Measurements from ENCODE around the gene RAP1GAP. TPM values are rescaled to one million over a fixed set of nuclear protein-coding genes. Genes with fewer than 3 reads are reported as not detected.

Gene RAP1GAP
- total and polyA plus RNA-seq, 2 of the 13 experiments (the other 11 are each of a cell fraction or from before 2014, with no cell fraction given): 11.9 to 37.5 TPM

DNA sequence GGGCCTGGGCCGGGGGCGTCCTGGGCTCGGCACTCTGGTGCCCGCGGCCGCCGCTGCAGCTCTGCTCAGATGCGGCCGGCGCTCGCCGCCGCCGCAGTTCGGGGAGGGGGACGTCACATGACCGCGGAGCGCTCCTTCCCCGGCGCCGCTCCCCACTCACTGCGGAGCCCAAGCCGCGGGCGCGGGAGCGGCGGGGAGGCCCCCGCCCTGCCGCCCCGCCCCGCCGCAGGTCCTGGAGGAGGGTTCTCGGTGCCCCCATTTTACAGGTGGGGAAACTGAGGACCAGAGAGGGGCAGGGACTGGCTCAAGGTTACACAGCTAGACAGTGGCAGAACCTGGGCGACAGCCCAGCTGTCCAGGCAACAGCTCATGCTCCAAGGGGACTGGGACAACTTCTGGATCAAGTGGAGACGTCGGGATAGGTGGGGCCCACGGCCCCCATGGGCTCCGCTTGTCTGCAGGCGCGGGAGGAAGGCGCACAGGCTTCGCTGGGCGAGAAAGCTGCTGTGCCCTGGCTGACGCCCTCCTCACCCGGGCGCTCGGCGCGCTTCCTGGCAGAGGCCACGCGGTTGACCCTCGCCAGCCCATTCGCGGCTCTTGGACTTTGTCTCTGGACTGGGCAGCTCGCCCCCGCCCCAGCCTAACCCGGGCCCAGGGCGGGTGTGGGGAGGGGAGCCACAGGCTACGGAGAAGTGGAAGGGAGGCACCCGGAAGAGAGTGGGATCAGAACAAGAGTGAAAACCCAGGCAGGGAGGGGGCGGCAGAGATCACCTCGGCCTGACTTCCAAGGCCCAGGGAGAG is at the start of gene RAP1GAP (continued):
- TF ChIP-seq ZNF790 (CRISPR knock-in tag; IDR thresholded peaks at IDR 0.05; ENCODE audit: borderline replicate concordance): peak; percentile 8; the same call in 1 of the 2 replicates
- no peak for TF ChIP-seq ZNF841 (CRISPR knock-in tag; IDR thresholded peaks at IDR 0.05; ENCODE audit: borderline replicate concordance)
- TF ChIP-seq, protein P1, sequence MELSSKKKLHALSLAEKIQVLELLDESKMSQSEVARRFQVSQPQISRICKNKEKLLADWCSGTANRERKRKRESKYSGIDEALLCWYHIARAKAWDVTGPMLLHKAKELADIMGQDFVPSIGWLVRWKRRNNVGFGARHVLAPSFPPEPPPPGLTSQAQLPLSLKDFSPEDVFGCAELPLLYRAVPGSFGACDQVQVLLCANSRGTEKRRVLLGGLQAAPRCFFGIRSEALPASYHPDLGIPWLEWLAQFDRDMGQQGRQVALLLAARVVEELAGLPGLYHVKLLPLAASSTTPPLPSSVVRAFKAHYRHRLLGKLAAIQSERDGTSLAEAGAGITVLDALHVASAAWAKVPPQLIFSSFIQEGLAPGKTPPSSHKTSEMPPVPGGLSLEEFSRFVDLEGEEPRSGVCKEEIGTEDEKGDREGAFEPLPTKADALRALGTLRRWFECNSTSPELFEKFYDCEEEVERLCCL (CRISPR knock-in tag; IDR thresholded peaks at IDR 0.05; ENCODE audit: borderline replicate concordance): peak; percentile 56; the same call in 1 of the 2 replicates
- no peak for TF ChIP-seq ZKSCAN1 (IDR thresholded peaks at IDR 0.05; ENCODE audit: low read length)
- TF ChIP-seq ZC3H13 (CRISPR knock-in tag; IDR thresholded peaks at IDR 0.05): 0 out of 2 replicates have a peak, but pooled peaks have one; percentile 12
- no peak for TF ChIP-seq ZIK1 (CRISPR knock-in tag; IDR thresholded peaks at IDR 0.05; ENCODE audit: borderline replicate concordance, low read depth)
- TF ChIP-seq ZNF800 (CRISPR knock-in tag; IDR thresholded peaks at IDR 0.05): no peak
- no peak for TF ChIP-seq TBL1XR1 (IDR thresholded peaks at IDR 0.05; ENCODE audit: borderline replicate concordance, low read length, partially characterized antibody)
- TF ChIP-seq ZNF451 (CRISPR knock-in tag; IDR thresholded peaks at IDR 0.05): peak; percentile 78
- TF ChIP-seq, protein P2, sequence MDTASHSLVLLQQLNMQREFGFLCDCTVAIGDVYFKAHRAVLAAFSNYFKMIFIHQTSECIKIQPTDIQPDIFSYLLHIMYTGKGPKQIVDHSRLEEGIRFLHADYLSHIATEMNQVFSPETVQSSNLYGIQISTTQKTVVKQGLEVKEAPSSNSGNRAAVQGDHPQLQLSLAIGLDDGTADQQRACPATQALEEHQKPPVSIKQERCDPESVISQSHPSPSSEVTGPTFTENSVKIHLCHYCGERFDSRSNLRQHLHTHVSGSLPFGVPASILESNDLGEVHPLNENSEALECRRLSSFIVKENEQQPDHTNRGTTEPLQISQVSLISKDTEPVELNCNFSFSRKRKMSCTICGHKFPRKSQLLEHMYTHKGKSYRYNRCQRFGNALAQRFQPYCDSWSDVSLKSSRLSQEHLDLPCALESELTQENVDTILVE (CRISPR knock-in tag; IDR thresholded peaks at IDR 0.05): peak; percentile 70; the same call in 1 of the 2 replicates
- no peak for TF ChIP-seq MAFF (IDR thresholded peaks at IDR 0.05; ENCODE audit: low read depth, low read length)
- peak; percentile 88 for TF ChIP-seq BORCS8-MEF2B (CRISPR knock-in tag; IDR thresholded peaks at IDR 0.05)
- no peak for TF ChIP-seq PAX8 (CRISPR knock-in tag; IDR thresholded peaks at IDR 0.05; ENCODE audit: borderline replicate concordance)
- TF ChIP-seq, protein P3, sequence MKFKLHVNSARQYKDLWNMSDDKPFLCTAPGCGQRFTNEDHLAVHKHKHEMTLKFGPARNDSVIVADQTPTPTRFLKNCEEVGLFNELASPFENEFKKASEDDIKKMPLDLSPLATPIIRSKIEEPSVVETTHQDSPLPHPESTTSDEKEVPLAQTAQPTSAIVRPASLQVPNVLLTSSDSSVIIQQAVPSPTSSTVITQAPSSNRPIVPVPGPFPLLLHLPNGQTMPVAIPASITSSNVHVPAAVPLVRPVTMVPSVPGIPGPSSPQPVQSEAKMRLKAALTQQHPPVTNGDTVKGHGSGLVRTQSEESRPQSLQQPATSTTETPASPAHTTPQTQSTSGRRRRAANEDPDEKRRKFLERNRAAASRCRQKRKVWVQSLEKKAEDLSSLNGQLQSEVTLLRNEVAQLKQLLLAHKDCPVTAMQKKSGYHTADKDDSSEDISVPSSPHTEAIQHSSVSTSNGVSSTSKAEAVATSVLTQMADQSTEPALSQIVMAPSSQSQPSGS (CRISPR knock-in tag; IDR thresholded peaks at IDR 0.05): peak; percentile 39; the same call in 1 of the 2 replicates
- 0 out of 2 replicates have a peak, but pooled peaks have one; percentile 63 for TF ChIP-seq ZNF124 (CRISPR knock-in tag; IDR thresholded peaks at IDR 0.05)
- no peak for TF ChIP-seq ZNF180 (CRISPR knock-in tag; IDR thresholded peaks at IDR 0.05; ENCODE audit: borderline replicate concordance, low read depth)
- peak; percentile 99 for TF ChIP-seq HNRNPL (IDR thresholded peaks at IDR 0.05; ENCODE audit: low read depth, low read length)
- TF ChIP-seq ZNF777 (CRISPR knock-in tag; IDR thresholded peaks at IDR 0.05): no peak
- no peak for TF ChIP-seq FOXK2 (IDR thresholded peaks at IDR 0.05)
- no peak for TF ChIP-seq SETDB1 (CRISPR knock-in tag; IDR thresholded peaks at IDR 0.05; ENCODE audit: borderline replicate concordance)
- TF ChIP-seq RNF2 (conservative IDR thresholded peaks at IDR 0.05; ENCODE audit: low read depth): peak; percentile 74
- no peak for TF ChIP-seq NFIC (IDR thresholded peaks at IDR 0.05; ENCODE audit: low read length)
- TF ChIP-seq NFE2L1 (CRISPR knock-in tag; IDR thresholded peaks at IDR 0.05; ENCODE audit: borderline replicate concordance): no peak
- no peak for TF ChIP-seq ZSCAN30 (CRISPR knock-in tag; IDR thresholded peaks at IDR 0.05)
- TF ChIP-seq SP140L (CRISPR knock-in tag; IDR thresholded peaks at IDR 0.05; ENCODE audit: borderline replicate concordance): no peak

Measured in HepG2 (cell line).